Neuronal stem cell (in vitro differentiated cells): Measurements from ENCODE around the gene MIF.

Experiments used
- DNase-seq: peaks from one replicate; pipeline ENCODE4 v3.0.0-alpha.2; 2013; ENCODE audit warnings: low spot score
- H2AFZ ChIP-seq: one replicate; pipeline ENCODE4 v1.6.1; 2013; ENCODE audit warnings: mild to moderate bottlenecking, low read length, inconsistent platforms
- H2AK5ac ChIP-seq: 2 replicates; pipeline ENCODE4 v1.6.1; 2013; ENCODE audit warnings: low read depth, mild to moderate bottlenecking, inconsistent platforms, low read length, moderate library complexity, mixed read lengths
- H2BK120ac ChIP-seq: 2 replicates; pipeline ENCODE4 v1.6.1; 2013; ENCODE audit warnings: low read depth, mild to moderate bottlenecking, inconsistent platforms, low read length, moderate library complexity, mixed read lengths
- H2BK12ac ChIP-seq: one replicate; pipeline ENCODE4 v1.6.1; 2013; ENCODE audit warnings: low read length, inconsistent platforms
- H2BK15ac ChIP-seq: 2 replicates; pipeline ENCODE4 v1.6.1; 2013; ENCODE audit warnings: mild to moderate bottlenecking, low read length, inconsistent platforms, mixed read lengths
- H2BK5ac ChIP-seq: one replicate; pipeline ENCODE4 v1.6.1; 2013; ENCODE audit warnings: inconsistent platforms, mild to moderate bottlenecking, low read length, moderate library complexity
- H3K14ac ChIP-seq: one replicate; pipeline ENCODE4 v1.6.1; 2013; ENCODE audit warnings: low read length, inconsistent platforms
- H3K18ac ChIP-seq: 2 replicates; pipeline ENCODE4 v1.6.1; 2013; ENCODE audit warnings: low read length, inconsistent platforms
- H3K23ac ChIP-seq: 2 replicates; pipeline ENCODE4 v1.6.1; 2013; ENCODE audit warnings: low read depth, mild to moderate bottlenecking, mixed read lengths, low read length, inconsistent platforms; ENCODE audit not compliant: poor library complexity
- H3K27ac ChIP-seq: replicated peaks from 3 replicates; pipeline ENCODE4 v1.5.1; 2013; ENCODE audit warnings: low read length, inconsistent platforms
- H3K27me3 ChIP-seq, 3 experiments: 2 replicates each; pipeline ENCODE4 v1.6.1; 2013; ENCODE audit warnings: low read length in 3 of 3, mild to moderate bottlenecking in 2 of 3, inconsistent platforms in 1 of 3, low read depth in 1 of 3, mixed read lengths in 1 of 3, moderate library complexity in 1 of 3; ENCODE audit not compliant: control insufficient read depth in 3 of 3, insufficient read depth in 3 of 3
- H3K36me3 ChIP-seq, 2 donors: replicated peaks in 1 of 2; 2 replicates each; pipeline ENCODE4 v1.6.1; 2013; ENCODE audit warnings: low read length in 2 of 2; ENCODE audit not compliant: control insufficient read depth in 2 of 2, insufficient read depth in 2 of 2
- H3K4ac ChIP-seq: 2 replicates; pipeline ENCODE4 v1.6.1; 2013; ENCODE audit warnings: inconsistent platforms, mild to moderate bottlenecking, low read length, moderate library complexity
- H3K4me1 ChIP-seq, 2 donors: 1 replicate in 1 of 2; 2 replicates in 1 of 2; pipeline ENCODE4 v1.6.1; 2013; ENCODE audit warnings: low read length in 2 of 2, low read depth in 1 of 2; ENCODE audit not compliant: control insufficient read depth in 2 of 2, insufficient read depth in 1 of 2
- H3K4me2 ChIP-seq: one replicate; pipeline ENCODE4 v1.6.1; 2013; ENCODE audit warnings: mild to moderate bottlenecking, low read length, inconsistent platforms; ENCODE audit not compliant: insufficient read depth, poor library complexity, severe bottlenecking
- H3K4me3 ChIP-seq, 2 donors: 2 replicates each; pipeline ENCODE4 v1.5.1; 2013; ENCODE audit warnings: low read length in 2 of 2, mild to moderate bottlenecking in 2 of 2, inconsistent platforms in 1 of 2, moderate library complexity in 1 of 2
- H3K79me1 ChIP-seq: one replicate; pipeline ENCODE4 v1.6.1; 2013; ENCODE audit warnings: low read depth, mild to moderate bottlenecking, inconsistent platforms, low read length, moderate library complexity
- H3K9ac ChIP-seq: one replicate; pipeline ENCODE4 v1.6.1; 2013; ENCODE audit warnings: mild to moderate bottlenecking, low read depth, low read length, inconsistent platforms; ENCODE audit not compliant: poor library complexity
- H3K9me3 ChIP-seq, 2 donors: replicated peaks in 1 of 2; 2 replicates each; pipeline versions ENCODE3 to v1.6.1; 2013; ENCODE audit warnings: low read length in 2 of 2, mild to moderate bottlenecking in 2 of 2, inconsistent platforms in 1 of 2, low read depth in 1 of 2, mixed read lengths in 1 of 2, moderate library complexity in 1 of 2; ENCODE audit not compliant: control insufficient read depth in 2 of 2, insufficient read depth in 1 of 2
- H4K8ac ChIP-seq: one replicate; pipeline ENCODE4 v1.6.1; 2013; ENCODE audit warnings: low read depth, mild to moderate bottlenecking, inconsistent platforms, low read length, moderate library complexity
- H4K91ac ChIP-seq: one replicate; pipeline ENCODE4 v1.6.1; 2013; ENCODE audit warnings: low read length, low read depth, mild to moderate bottlenecking, inconsistent platforms; ENCODE audit not compliant: poor library complexity
- WGBS, 2 donors: extraction: QIAGEN DNeasy Blood & Tissue Kit; methylation state at CpG; one replicate each; pipeline ENCODE4 v1.1.7; 2013; ENCODE audit warnings: missing lambda C conversion rate in 2 of 2, mixed read lengths in 1 of 2; ENCODE audit not compliant: insufficient read length in 2 of 2, insufficient replicate concordance in 1 of 2; ENCODE audit errors: extremely low coverage in 2 of 2; 5-methylcytosine and 5-hydroxymethylcytosine counted together

MIF gene

DNA sequence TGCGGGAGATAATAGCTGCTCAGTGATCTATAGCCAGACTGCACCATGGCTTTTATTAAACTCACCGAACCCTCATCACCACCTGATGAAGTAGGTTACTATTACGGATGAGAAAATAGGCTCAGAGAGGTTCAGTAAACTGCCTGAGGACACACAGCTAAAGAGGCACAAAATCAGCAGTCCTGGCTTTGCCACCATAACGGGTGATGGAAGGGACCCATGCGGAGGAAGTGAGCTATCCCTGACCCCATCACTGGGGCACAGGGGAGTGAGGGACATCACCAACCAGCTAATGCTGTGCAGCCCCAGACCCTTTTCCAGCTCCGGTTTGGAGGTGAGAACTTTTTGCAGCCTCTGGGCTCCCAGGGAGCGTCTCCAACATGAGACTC is 48.1 kb upstream of the MIF start:
- no CpG with 5 or more reads among the region's 7 CpGs for WGBS, 2 donors
- no peak overlapping the region for H3K4me2 ChIP-seq

DNA sequence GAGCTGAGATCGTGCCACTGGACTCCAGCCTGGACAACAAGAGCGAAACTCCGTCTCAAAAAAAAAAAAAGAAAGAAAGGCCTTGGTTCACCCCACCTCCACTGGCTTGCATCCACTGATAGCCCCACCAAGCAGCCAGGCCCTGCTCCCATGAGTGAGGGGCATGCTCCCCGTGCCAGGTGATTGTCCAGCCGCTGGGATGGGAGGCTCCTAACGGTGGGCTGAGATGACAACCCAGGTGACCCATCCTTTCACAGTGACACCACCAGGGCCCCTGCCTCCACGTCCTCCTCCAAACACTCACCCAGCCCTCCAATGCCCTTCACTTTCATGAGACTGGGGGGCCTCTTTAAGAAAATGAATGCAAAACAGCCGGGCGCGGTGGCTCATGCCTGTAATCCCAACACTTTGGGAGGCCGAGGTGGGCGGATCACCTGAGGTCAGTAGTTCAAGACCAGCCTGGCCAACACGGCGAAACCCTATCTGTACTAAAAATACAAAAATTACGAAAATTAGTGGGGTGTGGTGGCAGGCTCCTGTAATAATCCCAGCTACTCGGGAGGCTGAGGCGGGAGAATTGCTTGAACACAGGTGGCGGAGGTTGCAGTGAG is 46.8 kb upstream of the MIF start:
- H2BK5ac ChIP-seq, result peak overlapping the region; percentile 33
- H2BK120ac ChIP-seq, result no peak overlapping the region
- no CpG with 5 or more reads among the region's 18 CpGs for WGBS, 2 donors
- peak overlapping the region; percentile 75 for H2BK12ac ChIP-seq
- H3K27ac ChIP-seq, result no peak overlapping the region
- H3K9ac ChIP-seq, result peak overlapping the region; percentile 18
- H3K18ac ChIP-seq, result no peak overlapping the region
- no peak overlapping the region for H2AFZ ChIP-seq
- no peak overlapping the region for H3K4me2 ChIP-seq
- H3K23ac ChIP-seq, result no peak overlapping the region
- H4K91ac ChIP-seq, result no peak overlapping the region
- no peak overlapping the region for H3K14ac ChIP-seq
- H3K4ac ChIP-seq, result no peak overlapping the region
- H3K9me3 ChIP-seq, result no peaks in the 10 kb centered on the region
- DNase-seq, result no peak
- H2AK5ac ChIP-seq, result peak overlapping the region; percentile 84
- no peaks in the 10 kb centered on the region for H3K79me1 ChIP-seq
- H4K8ac ChIP-seq, result no peak overlapping the region
- H3K36me3 ChIP-seq, result no peaks in the 10 kb centered on the region
- H3K27me3 ChIP-seq, result peaks cover 0 to 4% (median 0%) of the 10 kb centered on the region in 3 experiments
- H3K4me1 ChIP-seq, result peaks cover 17 to 34% of the 10 kb centered on the region in 2 donors
- H3K4me3 ChIP-seq, result no peak overlapping the region
- H2BK15ac ChIP-seq, result no peak overlapping the region

More for the DNA sequence above, 48.1 kb upstream of the MIF start:
- Histone ChIP-seq H3K14ac (no peak overlapping the region), H3K9ac (no peak overlapping the region), H2BK5ac (peak overlapping the region; percentile 33), H3K27me3 (peaks cover 0 to 2% (median 0%) of the 10 kb centered on the region in 3 experiments), H3K18ac (peak overlapping the region; percentile 63), H3K4ac (no peak overlapping the region), H2BK12ac (peak overlapping the region; percentile 65), H3K4me3 (no peak overlapping the region), H2BK15ac (peak overlapping the region; percentile 96), H3K36me3 (no peaks in the 10 kb centered on the region), H3K27ac (no peak overlapping the region), H4K8ac (no peak overlapping the region), H2AK5ac (peak overlapping the region; percentile 82), H2BK120ac (no peak overlapping the region), H2AFZ (peak overlapping the region; percentile 88), H3K4me1 (peaks cover 25 to 38% of the 10 kb centered on the region in 2 donors), H3K23ac (no peak overlapping the region), H3K9me3 (no peaks in the 10 kb centered on the region), H3K79me1 (no peaks in the 10 kb centered on the region), H4K91ac (no peak overlapping the region)
- no peak for DNase-seq

DNA sequence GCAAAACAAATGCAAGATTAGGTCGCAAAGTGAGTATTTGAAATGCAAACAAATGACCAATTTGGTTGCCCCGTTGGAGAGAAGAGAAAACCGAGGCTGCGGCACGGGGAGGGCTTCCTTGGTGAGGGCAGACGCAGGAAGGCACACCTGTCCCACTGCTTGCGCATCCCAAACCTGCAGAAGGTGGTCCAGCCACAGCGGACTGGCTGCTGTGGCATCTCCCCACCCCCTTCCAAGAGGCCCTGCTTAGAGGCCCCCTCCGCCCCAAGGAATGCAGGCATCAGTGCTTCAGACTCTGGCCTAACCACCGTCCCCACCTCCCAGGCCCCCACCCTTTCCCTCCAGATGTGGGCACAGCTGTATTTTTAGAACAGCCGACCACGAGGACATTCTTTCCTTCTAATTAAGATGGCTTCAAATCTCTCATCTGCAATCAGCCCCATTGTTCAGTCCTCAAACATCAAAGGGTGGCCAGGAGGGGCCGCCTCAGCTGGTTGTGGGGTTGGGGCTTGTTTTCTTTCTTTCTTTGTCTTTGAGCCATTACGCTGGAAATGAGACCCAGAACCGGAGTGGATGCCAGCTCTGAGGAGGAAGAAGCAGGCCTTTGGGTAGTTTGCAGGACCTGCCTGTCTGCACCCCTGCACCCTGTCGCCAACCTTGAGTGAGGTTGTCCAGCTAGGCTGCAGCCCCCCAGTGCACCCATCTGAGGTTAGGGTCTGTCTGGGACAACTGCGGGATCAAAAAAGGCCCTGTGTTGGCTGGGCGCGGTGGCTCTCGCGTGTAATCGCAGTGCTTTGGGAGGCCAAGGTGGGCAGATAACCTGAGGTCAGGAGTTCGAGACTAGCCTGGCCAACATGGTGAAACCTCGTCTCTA is 46.0 kb upstream of the MIF start:
- no peak overlapping the region for H3K9ac ChIP-seq
- H3K23ac ChIP-seq, result no peak overlapping the region
- DNase-seq, result no peak
- H3K27me3 ChIP-seq, result peaks cover 0 to 4% (median 0%) of the 10 kb centered on the region in 3 experiments
- H2AFZ ChIP-seq, result peak overlapping the region; percentile 53
- H3K9me3 ChIP-seq, result no peaks in the 10 kb centered on the region
- H3K79me1 ChIP-seq, result no peaks in the 10 kb centered on the region
- no peak overlapping the region for H3K4ac ChIP-seq
- no peak overlapping the region for H4K8ac ChIP-seq
- peaks cover 14 to 30% of the 10 kb centered on the region in 2 donors for H3K4me1 ChIP-seq
- peak overlapping the region; percentile 97 for H2BK5ac ChIP-seq
- peak overlapping the region; percentile 74 for H3K18ac ChIP-seq
- H2BK12ac ChIP-seq, result peak overlapping the region; percentile 94
- H3K36me3 ChIP-seq, result no peaks in the 10 kb centered on the region
- H2BK120ac ChIP-seq, result no peak overlapping the region
- H4K91ac ChIP-seq, result no peak overlapping the region
- no peak overlapping the region for H3K27ac ChIP-seq
- no CpG with 5 or more reads among the region's 24 CpGs for WGBS, 2 donors
- no peak overlapping the region for H3K4me3 ChIP-seq
- H2AK5ac ChIP-seq, result peak overlapping the region; percentile 84
- peak overlapping the region; percentile 95 for H2BK15ac ChIP-seq
- peak overlapping the region; percentile 92 for H3K14ac ChIP-seq
- H3K4me2 ChIP-seq, result no peak overlapping the region
